Activated gamma-delta T cell treated with anti-CD3 and anti-CD28 coated beads, Interleukin-2, amount 50 U/mL, for 16 hours (primary cell): ENCODE measurements around the gene RASSF6.
"Not testable (repeated sequence)": the region's sequence is repeated elsewhere in the genome, so short reads cannot be mapped to it uniquely, and the experiment has no call there.

Experiments
- DNase-seq: peaks from one replicate; pipeline ENCODE4 v3.0.0-alpha.2; 2020; ENCODE audit warnings: low read depth

The RASSF6 gene

DNA sequence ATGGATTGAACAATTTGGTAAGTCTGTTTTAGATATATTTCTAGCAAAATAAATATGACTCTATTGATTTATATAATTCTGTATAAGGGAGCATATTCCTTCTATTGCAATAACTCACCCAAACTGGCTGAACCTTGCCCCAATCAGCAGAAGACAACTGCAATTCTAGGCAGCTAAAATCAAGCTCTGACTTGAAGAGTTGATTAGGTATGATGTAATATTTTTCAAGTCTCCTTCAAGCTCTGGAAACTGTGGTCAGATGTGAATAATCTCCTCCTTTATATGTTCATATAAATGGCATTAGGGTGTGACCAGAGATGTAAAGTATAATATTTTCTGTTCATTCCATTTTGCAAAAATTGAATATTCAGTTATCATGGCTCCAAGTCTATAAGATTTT lies 8.2 kb downstream of the RASSF6 start:
- DNase-seq = no peak

DNA sequence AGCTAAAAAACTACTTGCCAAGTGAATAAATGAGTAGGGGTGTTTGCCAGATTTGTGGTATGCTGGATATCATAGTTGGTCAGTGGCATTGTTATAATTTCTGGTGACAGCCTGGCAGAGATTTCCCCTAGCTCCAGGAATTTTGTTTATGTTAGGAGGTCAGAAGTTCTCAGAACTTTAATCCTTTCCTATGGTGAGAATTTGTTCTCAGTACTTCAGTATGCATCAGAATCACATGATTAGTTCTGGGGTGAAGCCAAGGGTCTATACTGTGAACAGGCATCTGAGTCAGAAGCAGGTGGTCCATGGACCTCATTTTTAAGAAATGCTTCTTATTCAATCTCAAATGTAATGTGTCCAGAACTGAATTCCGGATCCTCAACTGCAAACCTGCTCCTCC lies 10.5 kb downstream of the RASSF6 start:
- no peak for DNase-seq

DNA sequence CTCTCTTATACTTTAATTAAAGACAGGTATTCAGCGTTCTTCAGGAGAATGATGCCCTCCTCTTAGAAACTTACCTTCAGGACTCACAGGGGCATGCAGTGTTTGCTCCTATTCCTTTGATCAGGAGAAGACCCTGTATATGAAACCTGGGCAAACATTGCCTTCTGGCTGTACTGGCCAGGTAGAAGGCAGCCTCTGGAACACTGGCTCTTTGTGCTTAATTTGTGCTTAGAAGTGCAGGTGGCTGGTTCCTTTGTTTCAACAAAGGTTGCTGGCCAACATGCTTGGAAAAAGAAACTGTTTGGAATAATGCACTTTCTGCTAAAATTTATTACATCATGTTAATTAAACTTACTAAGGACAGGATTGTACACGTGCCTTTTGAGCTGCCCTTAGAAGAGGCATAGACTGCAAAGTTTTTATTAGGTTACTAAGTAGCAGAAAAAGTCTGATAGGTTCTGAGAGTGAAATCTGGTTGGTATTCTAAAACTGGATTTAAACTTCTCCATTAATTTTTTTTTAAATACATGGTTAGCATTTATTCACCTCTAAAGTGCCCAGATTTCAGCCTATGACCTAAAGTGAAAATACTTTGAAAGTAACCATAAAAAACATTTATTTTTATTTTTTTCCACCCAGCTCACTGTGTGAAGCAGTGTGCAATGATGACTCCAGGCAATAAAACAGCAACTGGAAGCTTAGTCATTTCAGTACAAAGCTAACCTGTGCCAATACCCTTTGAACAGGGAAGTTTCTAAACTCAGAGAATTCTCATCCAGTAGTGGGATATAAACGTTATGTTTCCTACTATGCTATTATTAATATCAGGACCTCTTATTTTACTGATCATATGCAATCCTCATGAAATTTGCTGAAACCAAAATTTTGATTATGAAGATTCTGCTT lies 11.3 kb downstream of the RASSF6 start:
- no peak for DNase-seq

DNA sequence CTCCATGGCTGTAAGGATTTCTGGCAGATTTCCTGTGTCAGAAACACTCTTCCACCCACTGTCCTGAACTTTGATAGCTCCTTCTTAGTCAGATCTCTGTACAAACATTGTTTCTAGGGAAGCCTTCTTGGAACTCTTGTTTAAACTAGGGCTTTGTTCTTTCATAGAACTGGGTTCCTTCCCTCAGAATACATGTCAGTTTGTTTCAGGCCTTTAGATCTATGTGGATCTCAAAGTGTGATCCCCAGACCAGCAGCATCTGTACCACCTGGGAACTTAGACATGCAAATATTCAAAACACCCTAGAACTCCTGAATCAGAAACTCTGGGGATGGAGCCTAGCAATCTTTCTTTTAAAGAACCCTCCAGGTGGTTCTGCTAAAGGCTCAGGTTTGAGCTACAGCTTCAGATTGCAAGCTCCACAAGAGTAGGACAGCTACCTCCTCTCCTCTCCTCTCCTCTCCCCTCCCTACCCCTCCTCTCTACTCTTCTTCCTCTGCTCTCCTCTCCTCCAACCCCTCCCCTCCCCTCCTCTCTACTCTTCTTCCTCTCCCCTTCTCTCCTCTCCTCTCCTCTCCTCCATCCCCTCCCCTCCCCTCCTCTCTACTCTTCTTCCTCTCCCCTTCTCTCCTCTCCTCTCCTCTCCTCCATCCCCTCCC lies 12.7 kb downstream of the RASSF6 start:
- DNase-seq = no peak

DNA sequence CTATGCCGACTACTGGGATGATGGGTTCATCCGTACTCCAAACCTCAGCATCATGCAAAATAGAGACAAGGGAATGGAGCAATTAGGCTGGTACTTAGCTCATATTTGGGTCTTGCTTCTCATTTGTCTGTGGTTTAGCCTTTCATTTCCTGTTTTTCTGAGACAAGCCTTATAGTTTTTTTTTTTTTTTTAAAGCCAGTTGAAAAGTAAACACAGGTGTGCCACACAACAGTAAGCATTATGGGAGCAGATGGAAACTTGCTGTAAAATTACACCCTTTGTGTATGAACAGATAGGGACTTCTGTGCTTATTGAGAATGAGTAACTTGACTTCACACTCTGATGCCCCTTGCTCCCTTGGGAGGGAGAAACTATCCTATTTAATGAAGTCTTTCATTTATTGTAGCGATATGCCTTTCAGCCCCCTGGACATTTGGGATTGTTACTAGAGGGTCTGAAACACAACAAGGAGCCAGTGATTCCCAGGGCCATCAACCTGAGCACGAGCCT lies 13.7 kb downstream of the RASSF6 start:
- DNase-seq = no peak

DNA sequence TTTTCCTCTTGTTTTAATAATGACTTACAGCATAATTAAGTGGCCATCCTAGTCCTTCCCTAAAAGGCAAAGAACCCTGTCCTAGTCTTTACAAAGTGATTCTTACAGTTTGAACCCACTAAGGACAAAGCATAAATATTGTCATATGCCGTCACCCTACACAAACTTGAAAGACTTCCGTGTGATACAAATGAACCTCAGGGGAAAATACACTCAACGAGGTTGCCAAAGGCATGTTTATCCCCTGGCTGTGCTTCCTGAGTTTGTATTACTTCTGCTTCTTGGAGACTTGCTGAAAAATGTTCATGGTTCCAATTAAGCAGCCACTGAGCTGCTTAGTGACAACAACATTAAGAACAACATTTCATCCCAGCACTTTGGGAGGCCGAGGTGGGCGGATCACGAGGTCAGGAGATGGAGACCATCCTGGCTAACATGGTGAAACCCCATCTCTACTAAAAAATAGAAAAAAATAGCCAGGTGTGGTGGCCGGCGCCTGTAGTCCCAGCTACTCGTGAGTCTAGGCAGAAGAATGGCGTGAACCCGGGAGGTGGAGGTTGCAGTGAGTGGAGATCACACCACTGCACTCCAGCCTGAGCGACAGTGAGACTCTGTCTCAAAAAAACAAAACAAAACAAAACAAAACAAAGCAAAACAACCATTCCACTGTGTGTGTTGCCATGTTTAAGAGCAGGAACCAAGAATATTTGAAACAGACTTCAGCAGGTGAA lies 16.2 kb downstream of the RASSF6 start:
- no peak for DNase-seq

DNA sequence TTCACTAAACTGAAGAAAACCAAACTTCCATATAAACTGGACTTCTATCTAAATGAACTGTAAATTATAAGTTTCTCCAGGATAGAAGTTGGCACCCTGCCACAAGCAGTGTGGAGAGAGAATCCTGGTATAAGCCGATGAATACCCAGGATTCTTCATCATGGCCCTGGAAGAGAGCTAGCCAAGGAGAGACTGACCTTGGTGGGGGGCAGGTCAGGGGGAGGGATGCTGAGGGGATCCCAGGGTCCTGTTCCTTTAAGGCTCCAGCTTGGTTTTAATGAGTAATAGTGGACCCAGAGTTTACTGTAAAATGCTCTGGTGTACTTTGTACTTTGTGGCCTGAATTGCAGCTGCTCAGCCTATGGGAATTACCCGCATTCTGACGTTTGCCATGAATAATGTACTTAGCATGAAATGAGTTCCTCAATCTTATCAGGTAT lies 16.9 kb downstream of the RASSF6 start:
- no peak for DNase-seq

DNA sequence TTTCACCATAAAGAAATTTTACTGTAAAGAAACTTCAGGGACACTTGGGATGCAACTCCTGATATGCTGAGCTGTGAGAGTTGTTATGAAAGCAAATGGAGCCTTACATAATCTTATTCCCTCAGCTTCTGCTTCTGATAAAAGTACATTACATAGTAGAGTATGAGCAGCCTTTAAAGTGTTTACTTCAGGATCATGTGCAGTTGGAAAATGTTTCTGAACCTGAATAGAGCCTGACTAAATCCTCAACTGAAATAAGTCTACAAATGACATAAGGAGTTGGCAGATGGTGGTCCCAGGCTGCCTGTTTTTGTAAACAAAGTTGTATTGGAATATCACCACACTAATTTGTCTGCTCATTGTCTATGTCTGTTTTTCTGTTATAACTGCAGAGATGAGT lies 19.3 kb downstream of the RASSF6 start:
- no peak for DNase-seq

DNA sequence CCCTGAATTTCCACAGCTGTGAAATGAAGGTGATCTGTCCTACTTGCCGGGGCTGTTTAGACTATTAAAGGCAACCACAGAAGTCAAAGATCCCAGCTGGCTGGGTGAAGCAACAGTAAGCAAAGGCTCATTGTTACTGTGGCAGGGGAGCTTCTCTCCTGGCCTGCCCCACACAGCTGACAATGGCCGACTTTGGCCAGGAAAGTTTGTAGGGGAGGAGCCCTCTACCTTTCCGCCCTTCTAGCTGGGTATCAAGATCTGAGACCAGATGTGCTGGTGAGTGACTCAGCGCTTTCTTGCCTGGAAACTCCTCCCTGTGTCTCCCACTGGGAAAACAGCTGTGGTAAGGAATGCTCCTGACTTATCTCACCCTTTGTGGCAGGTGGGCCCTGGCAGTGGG lies 21.1 kb downstream of the RASSF6 start:
- no peak for DNase-seq

DNA sequence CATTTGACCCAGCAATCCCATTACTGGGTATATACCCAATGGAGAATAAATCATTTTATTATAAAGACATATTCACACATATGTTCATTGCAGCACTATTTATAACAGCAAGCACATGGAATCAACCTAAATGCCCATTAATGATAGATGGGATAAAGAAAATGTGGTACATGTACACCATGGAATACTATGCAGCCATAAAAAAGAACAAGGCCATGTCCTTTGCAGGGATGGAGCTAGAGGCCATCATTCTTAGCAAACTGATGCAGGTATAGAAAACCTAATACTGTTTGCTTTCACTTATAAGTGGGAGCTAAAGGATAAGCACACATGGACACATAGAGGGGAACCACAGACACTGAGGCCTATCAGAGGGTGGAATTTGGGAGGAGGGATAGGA lies 22.6 kb downstream of the RASSF6 start:
- no peak for DNase-seq

DNA sequence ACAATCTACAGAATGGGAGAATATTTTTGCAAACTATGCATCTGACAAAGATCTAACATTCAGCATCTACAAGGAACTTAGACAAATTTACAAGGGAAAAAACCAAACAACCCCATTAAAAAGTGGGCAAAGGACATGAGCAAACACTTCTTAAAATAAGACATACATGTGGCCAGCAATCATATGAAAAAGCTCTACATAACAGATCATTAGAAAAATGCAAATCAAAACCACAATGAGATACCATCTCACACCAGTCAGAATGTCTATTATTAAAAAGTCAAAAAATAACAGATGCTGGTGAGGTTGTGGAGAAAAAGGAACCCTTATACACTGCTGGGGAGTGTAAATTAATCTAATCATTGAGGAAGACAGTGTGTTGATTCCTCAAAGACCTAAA lies 23.1 kb downstream of the RASSF6 start:
- DNase-seq = not testable (repeated sequence)

DNA sequence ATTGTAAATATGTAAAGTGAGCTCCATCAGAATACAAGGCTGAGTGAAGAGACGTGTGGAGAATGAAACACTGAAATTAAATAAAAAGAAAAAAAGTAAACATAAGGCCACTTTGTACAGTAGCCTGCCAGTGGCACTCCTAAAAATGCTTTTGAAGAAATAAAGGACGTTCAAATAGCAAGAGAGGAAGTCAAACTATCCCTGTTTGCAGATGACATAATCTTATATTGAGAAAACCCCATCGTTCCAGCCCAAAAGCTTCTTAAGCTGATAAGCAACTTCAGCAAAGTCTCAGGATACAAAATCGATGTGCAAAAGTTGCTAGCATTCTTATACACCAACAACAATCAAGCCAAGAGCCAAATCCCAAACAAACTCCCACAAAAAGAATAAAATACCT lies 24.2 kb downstream of the RASSF6 start:
- DNase-seq = no peak

DNA sequence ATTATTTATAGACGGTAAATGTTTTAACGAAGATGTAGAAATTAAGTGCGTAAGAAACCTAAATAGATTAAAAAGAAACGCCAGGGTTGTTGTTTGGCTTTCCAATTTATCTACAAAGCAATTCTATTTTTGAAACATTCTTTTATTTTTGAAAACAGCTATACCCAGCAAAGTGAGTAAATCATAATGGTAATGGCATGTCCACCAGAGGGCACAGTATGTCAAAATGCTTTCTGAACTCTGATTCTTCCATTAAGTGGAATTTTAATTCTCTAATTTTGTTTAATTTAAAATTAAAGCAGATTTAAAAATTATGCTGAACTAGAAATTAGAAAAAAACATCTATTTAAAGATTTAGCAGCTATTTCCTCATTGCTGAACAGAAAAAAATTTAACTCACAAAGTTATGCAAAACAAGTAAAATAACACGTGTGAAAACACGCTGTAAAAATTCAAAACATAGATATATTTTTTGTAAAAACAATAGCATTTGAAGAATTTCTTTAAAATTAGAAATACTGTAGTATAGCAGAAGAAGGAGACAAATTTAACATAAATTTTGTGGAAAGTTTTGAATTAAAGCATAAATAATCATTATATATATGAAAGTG lies 26.5 kb downstream of the RASSF6 start:
- DNase-seq = no peak

DNA sequence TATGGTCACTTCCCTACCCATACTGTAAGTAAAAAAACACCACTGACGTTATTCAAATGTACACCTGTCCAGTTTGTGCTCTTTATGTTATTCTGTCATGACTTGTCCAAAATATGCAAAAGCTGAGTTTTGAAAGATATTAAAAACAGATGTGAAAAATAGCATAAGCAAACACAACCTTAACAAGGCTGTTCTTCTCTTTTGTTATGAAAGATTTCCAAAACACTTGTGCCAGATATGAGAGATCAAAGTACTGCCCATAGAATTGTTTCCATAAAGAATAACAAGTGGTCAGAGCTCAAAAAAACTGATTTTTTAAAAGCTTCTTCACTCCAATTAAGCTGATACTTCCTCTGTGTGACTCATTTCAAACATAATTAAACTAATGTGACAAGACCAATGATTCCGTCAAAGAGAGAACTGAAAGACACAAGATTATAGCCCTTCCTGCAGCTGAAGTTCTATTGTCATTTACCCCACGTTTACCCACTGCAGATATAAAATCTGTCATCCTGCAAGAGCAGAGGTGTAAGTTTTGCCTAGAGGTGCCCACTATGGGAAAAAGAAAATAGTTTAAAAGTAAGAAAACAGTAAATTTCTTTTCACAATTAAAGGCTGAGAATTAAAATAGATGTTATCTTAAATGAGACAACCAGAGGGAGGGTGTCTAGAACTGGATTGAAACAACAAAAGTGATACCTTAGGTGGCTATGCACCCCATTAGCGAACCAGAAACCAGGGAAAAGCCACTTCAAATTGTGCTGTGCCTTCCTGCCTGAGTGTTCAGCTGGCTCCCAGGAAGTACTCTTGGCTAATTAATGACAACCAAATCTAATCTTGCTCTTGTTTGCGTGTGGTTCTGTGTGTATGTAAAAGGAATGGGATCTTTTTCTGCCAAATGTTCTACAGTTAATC lies 30.1 kb downstream of the RASSF6 start:
- no peak for DNase-seq

DNA sequence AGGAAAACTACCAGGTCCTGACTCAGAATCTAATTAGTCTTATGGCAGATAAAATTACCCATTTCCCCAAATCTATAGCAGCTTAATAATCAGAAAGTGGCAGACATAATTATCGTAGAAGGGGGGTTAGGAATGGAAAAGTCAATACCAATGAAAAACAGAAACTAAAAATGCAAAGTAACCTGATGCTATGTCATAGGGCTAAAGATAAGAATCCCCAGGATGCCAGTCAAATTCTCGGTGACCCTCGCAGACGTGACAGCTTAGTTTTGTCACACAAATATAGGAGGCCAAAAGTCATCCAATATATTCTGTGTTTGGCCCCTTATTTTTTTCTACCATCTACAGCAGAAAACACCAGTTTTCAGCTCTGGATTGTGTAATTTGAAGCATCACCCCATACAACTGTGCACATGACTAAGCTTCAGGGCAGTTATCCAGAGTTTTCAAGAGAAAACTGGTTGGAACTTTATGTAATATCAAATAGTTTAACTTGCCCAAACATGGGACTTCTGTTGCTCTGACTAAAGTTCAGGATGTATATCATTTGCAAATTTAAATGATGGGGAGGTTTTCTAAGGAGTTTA lies 30.9 kb downstream of the RASSF6 start:
- no peak for DNase-seq

DNA sequence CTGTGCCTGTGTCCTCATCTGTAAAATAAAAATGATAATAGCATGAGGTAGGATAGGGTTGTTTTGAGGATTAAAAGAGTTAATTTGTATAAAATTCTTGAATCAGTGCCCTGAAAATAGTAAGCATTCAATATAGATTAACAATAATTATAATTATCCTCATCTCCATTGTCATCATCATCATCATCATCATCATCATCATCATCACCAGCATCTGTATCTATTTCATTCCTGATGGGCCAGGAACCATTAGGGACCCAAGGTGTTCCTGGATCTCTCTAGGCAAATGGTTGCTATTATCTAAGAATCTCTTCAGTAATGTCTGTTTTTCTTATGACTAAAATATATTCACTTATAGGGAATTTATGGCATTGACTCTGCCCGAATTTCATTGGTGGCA lies 31.6 kb downstream of the RASSF6 start:
- no peak for DNase-seq

DNA sequence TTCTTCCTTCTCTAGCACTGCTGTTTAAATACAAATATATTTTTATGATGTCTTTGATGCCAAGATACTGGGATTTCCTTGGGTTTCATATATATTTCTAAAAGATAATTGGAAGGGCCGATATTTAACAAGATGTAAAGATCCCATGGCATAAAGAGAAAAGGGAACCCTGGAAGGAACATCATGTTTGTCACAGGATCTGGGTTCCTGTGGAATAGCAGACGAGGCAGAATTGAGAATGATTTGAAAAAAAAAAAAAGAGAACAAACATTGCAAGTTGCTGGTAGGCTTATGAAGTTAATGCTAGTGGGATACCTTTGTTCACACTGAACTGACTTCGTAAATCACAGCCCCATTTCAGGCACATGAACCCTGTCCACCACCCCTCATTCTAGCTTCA lies 33.6 kb downstream of the RASSF6 start:
- no peak for DNase-seq

DNA sequence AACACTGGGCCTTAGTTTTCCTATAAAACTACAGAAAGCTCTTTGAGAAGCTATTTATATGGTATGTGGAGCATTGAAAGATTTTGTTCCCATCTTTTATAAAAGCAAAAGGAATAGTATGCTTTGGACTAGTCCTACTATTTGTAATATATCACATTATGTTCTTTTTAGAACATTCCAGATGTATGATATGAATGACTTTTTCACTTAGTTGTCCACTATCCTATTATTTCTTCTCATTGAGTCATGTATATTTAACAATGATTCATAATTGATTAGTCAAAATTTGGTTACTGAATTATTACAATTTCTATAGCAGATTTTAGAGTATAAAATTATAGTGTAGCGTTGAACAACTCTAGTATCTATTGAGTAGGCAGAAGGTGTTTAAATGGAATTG lies 34.2 kb downstream of the RASSF6 start:
- DNase-seq = no peak

DNA sequence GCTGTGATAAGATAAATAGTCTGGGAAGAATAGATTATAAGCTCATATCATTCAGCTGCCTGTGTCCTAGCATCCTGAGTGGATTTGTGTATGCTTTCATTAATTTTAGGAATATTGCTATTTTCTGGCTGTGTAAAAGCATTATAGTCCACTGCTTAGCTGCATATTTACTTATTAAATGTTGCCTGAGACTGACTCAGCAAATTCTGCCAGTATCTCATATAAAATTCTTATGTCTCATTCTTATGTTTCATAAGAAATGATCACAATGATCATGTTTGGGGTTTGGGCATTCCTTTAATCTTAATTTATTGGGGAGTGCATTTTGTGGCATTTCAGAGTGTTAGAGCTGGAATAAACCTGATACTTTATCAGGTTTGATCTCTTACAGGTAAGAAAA lies 34.9 kb downstream of the RASSF6 start:
- DNase-seq = no peak

DNA sequence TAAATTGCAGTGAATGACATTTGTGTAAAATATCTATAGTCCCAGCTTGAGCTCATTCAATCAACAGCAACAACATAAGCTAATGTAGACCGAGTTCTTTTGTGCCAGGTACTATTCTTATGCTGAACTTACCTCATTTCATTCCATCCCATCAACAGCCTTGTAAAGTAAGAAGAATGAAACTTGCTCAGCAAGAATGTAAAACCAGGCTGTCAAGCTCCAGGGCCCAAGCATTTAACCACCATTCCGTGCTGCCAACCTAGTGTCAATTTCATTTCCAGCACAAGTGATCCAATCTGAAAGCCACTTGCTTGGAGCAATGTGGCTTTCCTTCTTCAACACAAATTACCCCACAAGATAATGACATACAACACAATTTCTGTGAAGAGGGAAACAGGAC lies 36.6 kb downstream of the RASSF6 start:
- no peak for DNase-seq

DNA sequence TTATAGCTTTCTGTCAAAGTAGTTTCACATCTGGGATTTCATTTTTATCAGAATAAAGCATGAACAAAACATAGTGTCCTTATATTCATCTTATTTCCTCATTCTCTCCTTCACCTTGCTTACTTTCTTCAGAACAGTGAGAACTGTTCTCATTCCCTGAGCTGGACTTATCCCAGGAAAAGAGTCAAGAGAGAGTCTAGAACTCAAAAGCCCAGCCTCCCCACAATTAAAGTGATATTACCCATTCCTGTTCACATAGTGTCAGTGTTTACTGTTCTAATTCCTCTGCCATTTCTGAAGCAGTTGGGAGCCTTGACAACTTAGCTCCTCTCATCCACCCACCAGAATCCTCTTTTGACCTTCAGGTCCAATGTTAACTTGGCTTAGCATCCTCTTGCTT lies 42.9 kb downstream of the RASSF6 start:
- no peak for DNase-seq
